HG03460 (cell line): Measurements from ENCODE around the gene MYO5A.
A peak's percentile ranks its signal among the peaks of the same experiment; 100 is the strongest.

Experiments used
- ATAC-seq: cut with Tn5 transposase; IDR thresholded peaks from one replicate; pipeline ENCODE4 v1.9.1; 2021; ENCODE audit not compliant: unreplicated experiment

The MYO5A gene

DNA sequence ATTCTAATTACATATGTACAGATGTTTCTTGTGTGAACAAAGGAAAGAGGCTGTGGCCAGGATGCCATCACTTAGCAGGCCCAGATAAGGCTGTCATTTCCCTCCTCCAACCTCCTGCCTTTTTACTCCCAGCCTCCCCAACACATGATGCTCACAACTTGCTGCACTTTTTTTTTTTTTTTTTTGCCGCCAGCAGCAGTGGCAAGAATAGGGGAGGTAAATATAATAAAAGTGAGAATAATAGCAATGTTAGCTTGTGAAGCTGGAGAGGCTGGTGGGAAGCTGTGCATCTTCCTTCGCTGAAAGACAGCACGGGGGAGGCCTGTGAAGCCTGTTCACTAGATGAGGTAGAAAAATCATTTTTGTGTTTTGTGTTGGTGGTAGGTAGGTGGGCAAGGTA lies 190.6 kb downstream of the MYO5A start:
- no peak for ATAC-seq

GRCh38 chr15:52337198-52337853 lies 191.4 kb downstream of the MYO5A start:
- no peak for ATAC-seq

GRCh38 chr15:52336529-52336928 lies 192.2 kb downstream of the MYO5A start:
- no peak for ATAC-seq

GRCh38 chr15:52334491-52335160 lies 194.1 kb downstream of the MYO5A start:
- ATAC-seq: no peak

GRCh38 chr15:52331490-52332240 lies 197.0 kb downstream of the MYO5A start:
- ATAC-seq: peak; percentile 90

GRCh38 chr15:52329987-52330386 lies 198.7 kb downstream of the MYO5A start:
- no peak for ATAC-seq

DNA sequence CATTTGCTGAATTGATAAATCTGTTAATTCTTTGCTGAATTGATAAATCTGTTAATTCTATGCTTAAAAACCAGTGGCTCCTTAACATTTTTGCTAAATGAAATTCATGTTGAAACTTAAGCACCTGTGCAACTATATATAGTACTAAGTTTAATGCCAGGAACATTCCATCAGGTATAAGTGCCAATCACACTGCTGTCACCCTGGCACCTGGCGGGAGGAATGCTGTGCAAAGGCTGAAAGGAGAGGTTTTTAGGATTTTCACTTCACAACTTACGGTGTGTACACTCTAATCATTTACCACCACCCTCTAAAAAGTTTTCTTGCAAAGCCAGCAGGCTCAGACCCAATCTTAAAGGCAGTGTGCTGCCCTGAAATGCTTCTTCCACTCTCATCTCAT lies 199.5 kb downstream of the MYO5A start:
- ATAC-seq: no peak

GRCh38 chr15:52328680-52329079 lies 200.0 kb downstream of the MYO5A start:
- ATAC-seq: no peak

DNA sequence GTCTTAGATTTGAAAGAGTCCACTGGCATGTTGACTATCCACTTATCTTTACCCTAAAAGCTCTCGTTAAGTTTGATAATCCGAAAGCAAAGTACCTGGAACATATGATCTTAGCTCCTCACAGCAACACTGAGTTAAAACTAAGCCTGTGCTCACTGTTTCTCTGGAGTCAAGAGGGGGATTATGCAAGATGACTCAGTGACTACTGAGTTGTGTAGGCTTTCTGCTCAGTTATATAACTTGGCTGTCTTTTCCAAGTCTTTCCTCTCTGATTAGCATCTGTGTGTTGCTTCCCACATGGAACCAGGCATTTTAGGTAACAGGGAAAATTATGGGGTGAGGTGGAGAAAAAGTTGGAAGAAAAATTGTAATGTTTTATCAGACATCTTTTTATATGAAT lies 201.9 kb downstream of the MYO5A start:
- ATAC-seq: no peak

GRCh38 chr15:52324109-52324508 lies 204.6 kb downstream of the MYO5A start:
- no peak for ATAC-seq

- ATAC-seq: no peak
Observed at GRCh38 chr15:52318729-52319500, 209.8 kb downstream of the MYO5A start.

- ATAC-seq: no peak
Observed at GRCh38 chr15:52317688-52318087, 211.0 kb downstream of the MYO5A start.

DNA sequence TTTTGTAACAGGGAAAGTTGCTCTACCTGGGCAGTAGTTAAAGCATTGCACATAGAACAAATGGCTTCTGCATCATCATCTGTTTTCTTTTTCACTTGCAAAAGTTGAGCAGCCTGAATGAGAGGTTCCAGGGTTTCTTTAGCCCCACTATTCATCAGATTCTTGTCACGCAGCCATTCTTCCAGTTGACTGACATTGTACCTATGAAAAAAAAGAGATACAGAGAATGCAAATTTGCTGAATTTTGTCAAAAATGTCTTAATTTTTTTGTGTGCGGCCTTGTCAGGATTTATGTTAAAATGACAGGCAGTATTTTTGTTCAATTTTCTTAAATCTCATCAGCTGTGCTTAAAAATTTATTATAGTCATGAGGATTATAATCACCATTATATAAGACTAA lies 211.7 kb downstream of the MYO5A start:
- ATAC-seq: no peak

GRCh38 chr15:52309154-52309548 lies 219.5 kb downstream of the MYO5A start:
- peak; percentile 74 for ATAC-seq

GRCh38 chr15:52308446-52309153 lies 220.1 kb downstream of the MYO5A start:
- peak; percentile 68 for ATAC-seq

GRCh38 chr15:52307847-52308246 lies 220.8 kb downstream of the MYO5A start:
- ATAC-seq: no peak

- ATAC-seq: no peak
Observed at GRCh38 chr15:52306270-52306669, 222.4 kb downstream of the MYO5A start.

DNA sequence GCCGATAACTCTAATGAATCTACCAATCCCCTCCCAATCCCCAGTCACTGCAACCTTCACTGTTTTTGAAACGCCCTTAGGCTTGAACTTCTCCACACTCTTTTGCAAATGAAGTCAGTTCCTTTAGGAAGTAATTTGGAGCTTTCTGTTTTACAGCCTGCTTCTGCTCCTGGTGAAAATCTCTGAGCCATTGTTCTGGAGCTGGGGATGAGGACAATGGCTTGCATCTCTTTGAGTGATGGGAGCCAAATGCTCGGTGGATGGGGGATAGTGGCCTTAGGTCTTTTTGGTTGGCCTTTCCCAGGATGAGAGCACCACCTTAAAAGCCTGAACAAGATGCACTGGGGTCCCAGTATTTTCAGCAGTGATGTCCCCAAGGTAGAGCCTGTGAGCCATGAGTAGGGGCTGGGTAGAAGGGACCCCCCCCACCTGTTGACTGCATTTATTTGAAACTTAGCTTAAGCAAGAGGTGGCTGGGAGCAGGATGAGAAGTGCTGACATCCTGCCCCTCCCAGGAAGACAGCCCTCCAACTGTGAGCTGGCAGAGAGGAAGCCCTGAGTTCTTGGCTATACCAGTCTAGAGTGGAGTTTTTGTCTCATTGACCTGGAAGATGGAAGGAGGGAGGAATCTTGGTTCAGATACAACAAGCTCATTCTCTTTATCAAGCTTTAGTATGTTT lies 225.4 kb downstream of the MYO5A start:
- no peak for ATAC-seq

GRCh38 chr15:52301265-52301847 lies 227.3 kb downstream of the MYO5A start:
- no peak for ATAC-seq
